ENCODE data around the gene MFAP3. TPM values are rescaled to one million over a fixed set of nuclear protein-coding genes. Genes with fewer than 3 reads are reported as not detected.

MFAP3 gene
- polyA plus RNA-seq, 2 of the 4 experiments (the other 2 are of a cell fraction) = 25.1 to 38.9 TPM

DNA sequence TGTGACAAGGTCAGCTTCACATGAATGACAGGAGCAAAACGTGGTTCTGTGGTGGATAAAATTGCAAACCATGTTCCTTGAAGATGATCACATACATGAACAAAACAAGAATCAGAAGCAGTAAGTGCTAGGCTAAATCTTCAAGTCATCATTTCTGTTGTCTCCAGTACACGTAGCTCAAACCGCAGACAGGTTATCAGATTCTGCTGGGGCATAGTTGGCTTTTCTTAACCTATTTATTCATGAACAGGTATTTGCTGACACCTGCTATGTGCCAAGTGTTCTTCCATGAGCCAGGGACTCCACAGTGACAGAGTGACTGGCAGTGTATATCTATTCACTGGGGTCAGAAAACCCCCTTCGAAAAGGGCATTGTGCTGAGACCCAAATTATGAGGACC lies 20.8 kb downstream of the MFAP3 start:
- ATAC-seq (no peak), FAIRE-seq (no peak), DNase-seq (ENCODE audit: low read depth in 1 of 2, low spot score in 1 of 2) (no peak)
- POLR2A ChIA-PET = interaction anchor here (0.6 kb wide), 1 partner anchor 12 kb away, joined by 4 read pairs; no protein-coding TSS in a partner anchor
- H3K9me3 ChIP-seq = no peaks in the 10 kb centered on the region
- no peak overlapping the region for H3K27ac ChIP-seq
- CTCF ChIA-PET = interaction anchor here (0.6 to 1.9 kb wide), 7 partner anchors 10 to 562 kb away, joined by 3 to 9 read pairs (median 3); no protein-coding TSS in a partner anchor
- H3K4me3 ChIP-seq = no peak overlapping the region
- H3K4me1 ChIP-seq = no peaks in the 10 kb centered on the region
- TF ChIP-seq HES2 (IDR thresholded peaks at IDR 0.05) = no peak
- TF ChIP-seq, protein P1, sequence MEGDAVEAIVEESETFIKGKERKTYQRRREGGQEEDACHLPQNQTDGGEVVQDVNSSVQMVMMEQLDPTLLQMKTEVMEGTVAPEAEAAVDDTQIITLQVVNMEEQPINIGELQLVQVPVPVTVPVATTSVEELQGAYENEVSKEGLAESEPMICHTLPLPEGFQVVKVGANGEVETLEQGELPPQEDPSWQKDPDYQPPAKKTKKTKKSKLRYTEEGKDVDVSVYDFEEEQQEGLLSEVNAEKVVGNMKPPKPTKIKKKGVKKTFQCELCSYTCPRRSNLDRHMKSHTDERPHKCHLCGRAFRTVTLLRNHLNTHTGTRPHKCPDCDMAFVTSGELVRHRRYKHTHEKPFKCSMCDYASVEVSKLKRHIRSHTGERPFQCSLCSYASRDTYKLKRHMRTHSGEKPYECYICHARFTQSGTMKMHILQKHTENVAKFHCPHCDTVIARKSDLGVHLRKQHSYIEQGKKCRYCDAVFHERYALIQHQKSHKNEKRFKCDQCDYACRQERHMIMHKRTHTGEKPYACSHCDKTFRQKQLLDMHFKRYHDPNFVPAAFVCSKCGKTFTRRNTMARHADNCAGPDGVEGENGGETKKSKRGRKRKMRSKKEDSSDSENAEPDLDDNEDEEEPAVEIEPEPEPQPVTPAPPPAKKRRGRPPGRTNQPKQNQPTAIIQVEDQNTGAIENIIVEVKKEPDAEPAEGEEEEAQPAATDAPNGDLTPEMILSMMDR (IDR thresholded peaks at IDR 0.05) = no peak
- TF ChIP-seq MYC (IDR thresholded peaks at IDR 0.05; ENCODE audit: borderline replicate concordance, low read length) = no peak
- TF ChIP-seq POLR2AphosphoS2 (conservative IDR thresholded peaks at IDR 0.05; ENCODE audit: low read length) = no peak
- no peak for TF ChIP-seq JUN (IDR thresholded peaks at IDR 0.05)
- TF ChIP-seq, protein P2, sequence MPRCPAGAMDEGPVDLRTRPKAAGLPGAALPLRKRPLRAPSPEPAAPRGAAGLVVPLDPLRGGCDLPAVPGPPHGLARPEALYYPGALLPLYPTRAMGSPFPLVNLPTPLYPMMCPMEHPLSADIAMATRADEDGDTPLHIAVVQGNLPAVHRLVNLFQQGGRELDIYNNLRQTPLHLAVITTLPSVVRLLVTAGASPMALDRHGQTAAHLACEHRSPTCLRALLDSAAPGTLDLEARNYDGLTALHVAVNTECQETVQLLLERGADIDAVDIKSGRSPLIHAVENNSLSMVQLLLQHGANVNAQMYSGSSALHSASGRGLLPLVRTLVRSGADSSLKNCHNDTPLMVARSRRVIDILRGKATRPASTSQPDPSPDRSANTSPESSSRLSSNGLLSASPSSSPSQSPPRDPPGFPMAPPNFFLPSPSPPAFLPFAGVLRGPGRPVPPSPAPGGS (IDR thresholded peaks at IDR 0.05) = no peak
- 75% methylated on average over 4 of the region's 4 CpGs for WGBS (ENCODE audit: missing lambda C conversion rate)
- no peak overlapping the region for H3K4me2 ChIP-seq

- ChIA-PET CTCF (interaction anchor here (0.6 to 1.0 kb wide), 3 partner anchors 11 to 85 kb away, joined by 3 to 6 read pairs (median 3); no protein-coding TSS in a partner anchor), POLR2A (no interaction called here)
- WGBS (ENCODE audit: missing lambda C conversion rate) = 75% methylated on average over 3 of the region's 3 CpGs
- DNase-seq (ENCODE audit: low read depth in 1 of 2, low spot score in 1 of 2) (no peak), ATAC-seq (no peak), FAIRE-seq (no peak)
- TF ChIP-seq FOXS1 (CRISPR knock-in tag; IDR thresholded peaks at IDR 0.05) (no peak), BHLHE40 (IDR thresholded peaks at IDR 0.05; ENCODE audit: low read depth, low read length) (no peak), FOSL2 (IDR thresholded peaks at IDR 0.05) (no peak), FOSL2 (CRISPR knock-in tag; IDR thresholded peaks at IDR 0.05) (no peak), GATA3 (IDR thresholded peaks at IDR 0.05; ENCODE audit: borderline replicate concordance) (no peak), NR3C1 (IDR thresholded peaks at IDR 0.05) (no peak), JUN (IDR thresholded peaks at IDR 0.05) (no peak)
- TF ChIP-seq, protein P3, sequence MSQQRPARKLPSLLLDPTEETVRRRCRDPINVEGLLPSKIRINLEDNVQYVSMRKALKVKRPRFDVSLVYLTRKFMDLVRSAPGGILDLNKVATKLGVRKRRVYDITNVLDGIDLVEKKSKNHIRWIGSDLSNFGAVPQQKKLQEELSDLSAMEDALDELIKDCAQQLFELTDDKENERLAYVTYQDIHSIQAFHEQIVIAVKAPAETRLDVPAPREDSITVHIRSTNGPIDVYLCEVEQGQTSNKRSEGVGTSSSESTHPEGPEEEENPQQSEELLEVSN (IDR thresholded peaks at IDR 0.05; ENCODE audit: borderline replicate concordance, low read depth) = no peak
- no peak overlapping the region for H3K4me2 ChIP-seq
- no peak overlapping the region for H3K27ac ChIP-seq
- H3K4me3 ChIP-seq = no peak overlapping the region
- H3K4me1 ChIP-seq = no peaks in the 10 kb centered on the region
- no peaks in the 10 kb centered on the region for H3K9me3 ChIP-seq
These were observed 21.8 kb downstream of the MFAP3 start for GRCh38 chr5:154060606-154061005.

DNA sequence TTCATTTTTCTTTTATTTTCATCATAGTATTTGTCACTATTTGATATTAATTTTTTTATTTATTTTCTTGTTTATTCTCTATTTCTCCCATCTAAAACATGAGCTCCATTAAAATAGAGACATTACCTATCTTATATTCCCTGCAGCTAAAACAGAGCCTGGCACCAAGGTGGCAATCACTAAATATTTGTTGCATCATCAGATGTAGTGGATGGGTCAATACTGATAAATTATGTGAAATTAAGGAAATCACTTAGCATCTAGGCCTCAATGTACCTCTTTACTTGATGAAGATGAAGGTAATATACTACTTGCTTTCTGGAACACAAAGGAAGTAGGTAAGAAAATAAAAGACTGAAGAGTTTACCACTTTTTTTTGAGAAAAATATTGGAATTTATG lies 24.6 kb downstream of the MFAP3 start:
- Histone ChIP-seq H3K4me2 (no peak overlapping the region), H3K9me3 (no peaks in the 10 kb centered on the region), H3K4me3 (no peak overlapping the region), H3K4me1 (no peaks in the 10 kb centered on the region), H3K27ac (no peak overlapping the region)
- TF ChIP-seq HOXB13 (CRISPR knock-in tag; IDR thresholded peaks at IDR 0.05; ENCODE audit: low read depth) = no peak
- no peak for TF ChIP-seq CBX2 (IDR thresholded peaks at IDR 0.05; ENCODE audit: borderline replicate concordance, low read depth)
- TF ChIP-seq PBX3 (IDR thresholded peaks at IDR 0.05) = no peak
- DNase-seq (ENCODE audit: low read depth in 1 of 2, low spot score in 1 of 2) (no peak), ATAC-seq (no peak), FAIRE-seq (no peak)
- ChIA-PET CTCF (interaction anchor here (0.7 to 2.8 kb wide), 5 partner anchors 9 to 1530 kb away, joined by 3 to 22 read pairs (median 3); no protein-coding TSS in a partner anchor), POLR2A (interaction anchor here (0.6 kb wide), 1 partner anchor 127 kb away, joined by 3 read pairs; no protein-coding TSS in a partner anchor)
